Right atrium auricular region (tissue), 2 donors: ENCODE results near the gene KLF2. TPM values are rescaled to one million over a fixed set of nuclear protein-coding genes. Genes with fewer than 3 reads are reported as not detected.
A peak's percentile ranks its signal among the peaks of the same experiment; 100 is the strongest.

Experiments used
- DNase-seq: peaks from one replicate; pipeline ENCODE4 v3.0.0-alpha.2; 2019; ENCODE audit warnings: low spot score
- H3K27ac ChIP-seq, 2 donors: fragments of 200-600 bp; sonication (generic); 1 replicate in 1 of 2; 2 replicates in 1 of 2; pipeline ENCODE4 v1.5.1; 2016 to 2019
- H3K27me3 ChIP-seq, 2 donors: fragments of 200-600 bp; sonication (generic); one replicate each; pipeline versions ENCODE4 v1.5.1 to v1.6.0; 2017 to 2019
- H3K36me3 ChIP-seq: fragments of 200-600 bp; sonication (generic); one replicate; pipeline ENCODE4 v1.5.1; 2016
- H3K4me1 ChIP-seq, 2 donors: fragments of 200-600 bp; sonication (generic); one replicate each; pipeline versions ENCODE4 v1.5.1 to v1.6.0; 2017 to 2019
- H3K4me3 ChIP-seq, 2 donors: fragments of 200-600 bp; sonication (generic); 1 replicate in 1 of 2; 2 replicates in 1 of 2; pipeline ENCODE4 v1.5.1; 2017 to 2019; ENCODE audit warnings: mild to moderate bottlenecking in 1 of 2, moderate library complexity in 1 of 2
- H3K9me3 ChIP-seq, 2 donors: fragments of 200-600 bp; sonication (generic); one replicate each; pipeline ENCODE4 v1.5.1; 2019
- CTCF ChIP-seq, 2 donors: fragments of 200-600 bp; sonication (generic); IDR thresholded peaks; one replicate each; pipeline ENCODE4 v1.5.1; 2019; ENCODE audit warnings: antibody characterized with exemption in 2 of 2
- total RNA-seq, 2 donors: library from RNA; depleted of rRNA; stranded (reverse); fragments of >200 nt; gene quantifications; one replicate each; pipeline ENCODE4 v1.1.0, GENCODE V29; 2016

The KLF2 gene
- total RNA-seq, 2 donors from 2014 or later: 40.9 to 82.3 TPM

DNA sequence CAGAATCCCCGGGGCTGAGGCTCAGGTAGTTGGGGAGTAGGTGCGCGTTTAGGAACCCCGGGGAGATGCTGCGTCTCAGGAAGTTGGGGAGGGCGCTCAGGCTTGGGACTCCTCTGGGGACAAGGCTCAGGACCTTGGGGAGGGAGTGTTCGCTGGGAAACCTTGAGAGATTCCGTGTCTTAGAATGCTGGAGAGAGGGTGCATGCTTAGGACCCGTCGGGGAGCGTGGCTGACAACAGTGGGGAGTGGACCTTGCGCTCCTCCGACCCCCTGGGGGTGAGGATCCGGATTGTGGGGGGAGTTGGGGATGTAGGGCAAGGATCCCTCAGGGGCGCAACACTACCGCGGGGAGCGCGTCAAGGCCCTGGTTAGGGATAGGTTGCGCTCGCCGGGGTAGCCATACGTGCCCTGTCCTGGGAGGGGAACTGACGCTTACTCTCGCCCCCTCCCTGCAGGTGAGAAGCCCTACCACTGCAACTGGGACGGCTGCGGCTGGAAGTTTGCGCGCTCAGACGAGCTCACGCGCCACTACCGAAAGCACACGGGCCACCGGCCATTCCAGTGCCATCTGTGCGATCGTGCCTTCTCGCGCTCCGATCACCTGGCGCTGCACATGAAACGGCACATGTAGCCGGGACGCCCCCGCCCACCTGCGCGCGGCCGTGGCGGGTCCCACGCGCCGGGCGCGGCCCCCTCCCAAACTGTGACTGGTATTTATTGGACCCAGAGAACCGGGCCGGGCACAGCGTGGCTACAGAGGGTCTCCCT, 2.0 kb downstream of the KLF2 start:
- no peaks in the 10 kb centered on the region for H3K9me3 ChIP-seq
- peak overlapping the region; percentile 91 to 93 for H3K27ac ChIP-seq
- H3K4me1 ChIP-seq: peaks cover 0 to 43% of the 10 kb centered on the region in 2 donors
- peaks cover 33% of the 10 kb centered on the region for H3K36me3 ChIP-seq
- H3K27me3 ChIP-seq: no peaks in the 10 kb centered on the region
- H3K4me3 ChIP-seq: peak overlapping the region; percentile 78 to 89
- no peak for DNase-seq
- TF ChIP-seq CTCF (IDR thresholded peaks at IDR 0.05): no peak

DNA sequence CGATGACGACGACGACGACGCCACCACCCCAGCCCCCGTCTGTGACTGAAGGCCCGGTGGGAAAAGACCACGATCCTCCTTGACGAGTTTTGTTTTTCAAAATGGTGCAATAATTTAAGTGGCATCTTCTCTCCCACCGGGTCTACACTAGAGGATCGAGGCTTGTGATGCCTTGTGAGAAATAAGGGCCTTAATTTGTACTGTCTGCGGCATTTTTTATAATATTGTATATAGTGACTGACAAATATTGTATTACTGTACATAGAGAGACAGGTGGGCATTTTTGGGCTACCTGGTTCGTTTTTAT, 2.5 kb downstream of the KLF2 start:
- Histone ChIP-seq H3K36me3 (peaks cover 33% of the 10 kb centered on the region), H3K27me3 (no peaks in the 10 kb centered on the region), H3K4me1 (peaks cover 0 to 47% of the 10 kb centered on the region in 2 donors), H3K4me3 (peak overlapping the region; percentile 78 to 89), H3K27ac (peak overlapping the region; percentile 91 to 93), H3K9me3 (no peaks in the 10 kb centered on the region)
- no peak for TF ChIP-seq CTCF (IDR thresholded peaks at IDR 0.05)
- DNase-seq: no peak

DNA sequence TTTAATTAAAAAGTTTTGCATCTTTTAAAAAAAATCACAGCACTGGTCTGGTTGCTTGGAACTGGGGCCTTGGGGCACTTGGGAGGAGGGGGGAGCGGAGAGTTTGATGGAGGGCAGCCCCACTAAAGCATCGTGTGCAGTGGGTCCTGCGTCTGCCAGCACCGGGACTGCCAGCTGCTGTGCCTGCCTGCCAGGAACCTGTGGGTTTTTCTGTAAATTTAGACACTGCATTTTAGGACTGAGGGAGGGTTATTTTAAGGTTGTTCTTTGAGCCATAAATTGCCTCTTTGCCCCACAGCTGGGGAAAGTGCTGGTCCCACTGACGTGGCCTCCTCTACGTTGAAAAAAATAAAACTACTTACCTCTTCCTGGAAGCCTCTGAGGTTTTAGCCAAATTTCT, 2.9 kb downstream of the KLF2 start:
- H3K4me1 ChIP-seq: peaks cover 0 to 48% of the 10 kb centered on the region in 2 donors
- H3K4me3 ChIP-seq: peak overlapping the region; percentile 78 to 89
- no peaks in the 10 kb centered on the region for H3K27me3 ChIP-seq
- no peak for TF ChIP-seq CTCF (IDR thresholded peaks at IDR 0.05)
- peaks cover 33% of the 10 kb centered on the region for H3K36me3 ChIP-seq
- H3K27ac ChIP-seq: peak overlapping the region; percentile 91 to 93
- DNase-seq: no peak
- H3K9me3 ChIP-seq: no peaks in the 10 kb centered on the region

- Histone ChIP-seq H3K9me3 (no peaks in the 10 kb centered on the region), H3K36me3 (peaks cover 33% of the 10 kb centered on the region), H3K4me3 (peak overlapping the region; percentile 78 to 89), H3K27ac (peak overlapping the region; percentile 91 to 93), H3K27me3 (no peaks in the 10 kb centered on the region), H3K4me1 (peaks cover 0 to 48% of the 10 kb centered on the region in 2 donors)
- no peak for TF ChIP-seq CTCF (IDR thresholded peaks at IDR 0.05)
- DNase-seq: peak; percentile 94
Measured at GRCh38 chr19:16327911-16328823, 3.5 kb downstream of the KLF2 start.

GRCh38 chr19:16328824-16329482, 4.3 kb downstream of the KLF2 start:
- Histone ChIP-seq H3K27ac (peak overlapping the region; percentile 91 to 93), H3K4me1 (peaks cover 0 to 44% of the 10 kb centered on the region in 2 donors), H3K4me3 (peak overlapping the region; percentile 78 to 89), H3K36me3 (peaks cover 33% of the 10 kb centered on the region), H3K9me3 (no peaks in the 10 kb centered on the region), H3K27me3 (no peaks in the 10 kb centered on the region)
- DNase-seq: no peak
- TF ChIP-seq CTCF (IDR thresholded peaks at IDR 0.05): peak in 1 of 2 donors; percentile 31
